ENCODE results near the gene MC2R. TPM values are rescaled to one million over a fixed set of nuclear protein-coding genes. Genes with fewer than 3 reads are reported as not detected.

Gene MC2R
- polyA plus RNA-seq, 1 donor from 2014 or later, result not detected

- Histone ChIP-seq H3F3A (ENCODE audit: insufficient read depth, low read length, poor library complexity, severe bottlenecking) (no peaks in the 10 kb centered on the region), H3K9me2 (ENCODE audit: insufficient read depth, low read length) (no peaks in the 10 kb centered on the region), H3K27me3 (ENCODE audit: insufficient read depth, low read depth, low read length) (no peaks in the 10 kb centered on the region), H2AFZ (ENCODE audit: low read depth, low read length) (no peak overlapping the region), H4K20me1 (ENCODE audit: insufficient read depth) (no peaks in the 10 kb centered on the region), H3K9ac (ENCODE audit: low read length) (no peak overlapping the region), H3K79me2 (replicated peaks; ENCODE audit: insufficient read depth, low read length) (no peaks in the 10 kb centered on the region), H3K36me3 (ENCODE audit: insufficient read depth, low read length) (no peaks in the 10 kb centered on the region), H3K4me3 (ENCODE audit: low read length) (no peak overlapping the region), H3K9me3 (ENCODE audit: low read length) (no peaks in the 10 kb centered on the region), H3K4me2 (ENCODE audit: low read length) (no peak overlapping the region), H3K27ac (ENCODE audit: low read length) (no peak overlapping the region)
- TF ChIP-seq POLR2AphosphoS5 (IDR thresholded peaks at IDR 0.05) (no peak), TAF1 (IDR thresholded peaks at IDR 0.05; ENCODE audit: low read depth) (no peak), CTCF (IDR thresholded peaks at IDR 0.05; ENCODE audit: poor library complexity, severe bottlenecking) (no peak), SMC3 (conservative IDR thresholded peaks at IDR 0.05; ENCODE audit: poor library complexity) (no peak)
- TF ChIP-seq, protein P1, sequence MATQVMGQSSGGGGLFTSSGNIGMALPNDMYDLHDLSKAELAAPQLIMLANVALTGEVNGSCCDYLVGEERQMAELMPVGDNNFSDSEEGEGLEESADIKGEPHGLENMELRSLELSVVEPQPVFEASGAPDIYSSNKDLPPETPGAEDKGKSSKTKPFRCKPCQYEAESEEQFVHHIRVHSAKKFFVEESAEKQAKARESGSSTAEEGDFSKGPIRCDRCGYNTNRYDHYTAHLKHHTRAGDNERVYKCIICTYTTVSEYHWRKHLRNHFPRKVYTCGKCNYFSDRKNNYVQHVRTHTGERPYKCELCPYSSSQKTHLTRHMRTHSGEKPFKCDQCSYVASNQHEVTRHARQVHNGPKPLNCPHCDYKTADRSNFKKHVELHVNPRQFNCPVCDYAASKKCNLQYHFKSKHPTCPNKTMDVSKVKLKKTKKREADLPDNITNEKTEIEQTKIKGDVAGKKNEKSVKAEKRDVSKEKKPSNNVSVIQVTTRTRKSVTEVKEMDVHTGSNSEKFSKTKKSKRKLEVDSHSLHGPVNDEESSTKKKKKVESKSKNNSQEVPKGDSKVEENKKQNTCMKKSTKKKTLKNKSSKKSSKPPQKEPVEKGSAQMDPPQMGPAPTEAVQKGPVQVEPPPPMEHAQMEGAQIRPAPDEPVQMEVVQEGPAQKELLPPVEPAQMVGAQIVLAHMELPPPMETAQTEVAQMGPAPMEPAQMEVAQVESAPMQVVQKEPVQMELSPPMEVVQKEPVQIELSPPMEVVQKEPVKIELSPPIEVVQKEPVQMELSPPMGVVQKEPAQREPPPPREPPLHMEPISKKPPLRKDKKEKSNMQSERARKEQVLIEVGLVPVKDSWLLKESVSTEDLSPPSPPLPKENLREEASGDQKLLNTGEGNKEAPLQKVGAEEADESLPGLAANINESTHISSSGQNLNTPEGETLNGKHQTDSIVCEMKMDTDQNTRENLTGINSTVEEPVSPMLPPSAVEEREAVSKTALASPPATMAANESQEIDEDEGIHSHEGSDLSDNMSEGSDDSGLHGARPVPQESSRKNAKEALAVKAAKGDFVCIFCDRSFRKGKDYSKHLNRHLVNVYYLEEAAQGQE (IDR thresholded peaks at IDR 0.05; ENCODE audit: borderline replicate concordance), result no peak
Measured at GRCh38 chr18:13879937-13880336, 35.4 kb downstream of the MC2R start.

- H3F3A ChIP-seq (ENCODE audit: insufficient read depth, low read length, poor library complexity, severe bottlenecking), result no peaks in the 10 kb centered on the region
- H3K9me3 ChIP-seq (ENCODE audit: low read length), result no peaks in the 10 kb centered on the region
- no peak overlapping the region for H3K4me2 ChIP-seq (ENCODE audit: low read length)
- H3K4me3 ChIP-seq (ENCODE audit: low read length), result no peak overlapping the region
- H3K27me3 ChIP-seq (ENCODE audit: insufficient read depth, low read depth, low read length), result no peaks in the 10 kb centered on the region
- H3K27ac ChIP-seq (ENCODE audit: low read length), result no peak overlapping the region
- H3K9ac ChIP-seq (ENCODE audit: low read length), result no peak overlapping the region
- no peak overlapping the region for H2AFZ ChIP-seq (ENCODE audit: low read depth, low read length)
- no peaks in the 10 kb centered on the region for H3K9me2 ChIP-seq (ENCODE audit: insufficient read depth, low read length)
- H3K79me2 ChIP-seq (replicated peaks; ENCODE audit: insufficient read depth, low read length), result no peaks in the 10 kb centered on the region
- H4K20me1 ChIP-seq (ENCODE audit: insufficient read depth), result no peaks in the 10 kb centered on the region
- H3K36me3 ChIP-seq (ENCODE audit: insufficient read depth, low read length), result no peaks in the 10 kb centered on the region
- no peak for TF ChIP-seq SMC3 (conservative IDR thresholded peaks at IDR 0.05; ENCODE audit: poor library complexity)
- TF ChIP-seq, protein P1 (IDR thresholded peaks at IDR 0.05; ENCODE audit: borderline replicate concordance), result no peak
- TF ChIP-seq EP300 (conservative IDR thresholded peaks at IDR 0.05; ENCODE audit: poor library complexity, severe bottlenecking), result no peak
- no peak for TF ChIP-seq RAD21 (conservative IDR thresholded peaks at IDR 0.05)
- no peak for TF ChIP-seq TAF1 (IDR thresholded peaks at IDR 0.05; ENCODE audit: low read depth)
- TF ChIP-seq EZH2 (IDR thresholded peaks at IDR 0.05; ENCODE audit: borderline replicate concordance, insufficient read depth, low read length, poor library complexity, severe bottlenecking), result no peak
- no peak for TF ChIP-seq MXI1 (conservative IDR thresholded peaks at IDR 0.05; ENCODE audit: poor library complexity, severe bottlenecking)
- TF ChIP-seq CTCF (IDR thresholded peaks at IDR 0.05; ENCODE audit: poor library complexity, severe bottlenecking), result no peak
- TF ChIP-seq POLR2AphosphoS5 (IDR thresholded peaks at IDR 0.05), result no peak
Measured at GRCh38 chr18:13879492-13879891, 35.8 kb downstream of the MC2R start.
